ENCODE measurements around the gene GLCCI1.

GLCCI1 gene

GRCh38 chr7:7964250-7964649 lies 4.3 kb upstream of the GLCCI1 start:
- DNase-seq = no peak

GRCh38 chr7:7964691-7965090 lies 3.9 kb upstream of the GLCCI1 start:
- no peak for DNase-seq

- DNase-seq = no peak
Measured at GRCh38 chr7:7965301-7965700, 3.3 kb upstream of the GLCCI1 start.

- no peak for DNase-seq
Measured at GRCh38 chr7:7966141-7966734, 2.4 kb upstream of the GLCCI1 start.

GRCh38 chr7:7967886-7968543 lies 581 bp upstream of the GLCCI1 start:
- no peak for DNase-seq

- peak; percentile 24 for DNase-seq
Measured at GRCh38 chr7:7969306-7970236, 975 bp downstream of the GLCCI1 start.

- DNase-seq = no peak
Measured at GRCh38 chr7:7970237-7970530, 1.6 kb downstream of the GLCCI1 start.

GRCh38 chr7:7970531-7971307 lies 2.1 kb downstream of the GLCCI1 start:
- peak; percentile 50 for DNase-seq

GRCh38 chr7:7971308-7972040 lies 2.9 kb downstream of the GLCCI1 start:
- no peak for DNase-seq

GRCh38 chr7:7972128-7972527 lies 3.5 kb downstream of the GLCCI1 start:
- no peak for DNase-seq

GRCh38 chr7:7972922-7973594 lies 4.5 kb downstream of the GLCCI1 start:
- DNase-seq = no peak

GRCh38 chr7:7976677-7977076 lies 8.1 kb downstream of the GLCCI1 start:
- no peak for DNase-seq

- DNase-seq = no peak
Measured at GRCh38 chr7:7977774-7978173, 9.2 kb downstream of the GLCCI1 start.

- DNase-seq = no peak
Measured at GRCh38 chr7:7978860-7979259, 10.3 kb downstream of the GLCCI1 start.

GRCh38 chr7:7979558-7979957 lies 11.0 kb downstream of the GLCCI1 start:
- DNase-seq = no peak

GRCh38 chr7:7980134-7980533 lies 11.5 kb downstream of the GLCCI1 start:
- no peak for DNase-seq

GRCh38 chr7:7982904-7983303 lies 14.3 kb downstream of the GLCCI1 start:
- DNase-seq = no peak

GRCh38 chr7:7984424-7984823 lies 15.8 kb downstream of the GLCCI1 start:
- no peak for DNase-seq

GRCh38 chr7:7988706-7989105 lies 20.1 kb downstream of the GLCCI1 start:
- no peak for DNase-seq

- no peak for DNase-seq
Measured at GRCh38 chr7:7989133-7989532, 20.5 kb downstream of the GLCCI1 start.

GRCh38 chr7:7989616-7990440 lies 21.2 kb downstream of the GLCCI1 start:
- no peak for DNase-seq

Data from DMS153 (cell line).